NCI-H1105 treated with DMSO at 0.1 percent for 48 hours (cell line): Measurements from ENCODE around the gene MAP3K5.

ENCODE experiments used
- DNase-seq: peaks from one replicate; lab custom pipeline; 2025; lab: John Stamatoyannopoulos, UW

Gene MAP3K5

DNA sequence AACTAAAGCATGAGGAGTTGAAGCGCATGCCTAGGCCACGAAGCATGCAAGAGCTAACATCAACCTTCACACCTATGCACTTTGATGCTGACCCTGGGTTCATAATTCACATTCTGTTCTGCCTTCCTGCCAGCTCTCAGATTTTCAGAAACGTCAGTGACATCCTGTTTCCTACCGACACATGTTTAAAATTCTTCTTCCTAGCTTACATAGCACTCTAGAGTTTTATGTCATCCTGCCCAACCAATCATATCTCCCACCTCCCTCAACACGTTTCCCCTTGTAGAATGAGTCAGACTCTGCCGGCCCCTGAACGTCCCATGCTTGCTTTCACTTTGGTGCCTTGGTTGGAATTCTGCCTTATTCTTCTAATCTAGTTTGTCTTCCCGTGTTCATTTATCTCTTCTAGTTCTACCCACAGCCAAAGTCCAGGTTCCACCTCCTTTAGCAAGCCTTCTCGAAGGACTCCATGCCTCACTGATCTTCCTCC lies 144.9 kb downstream of the MAP3K5 start:
- no peak for DNase-seq

DNA sequence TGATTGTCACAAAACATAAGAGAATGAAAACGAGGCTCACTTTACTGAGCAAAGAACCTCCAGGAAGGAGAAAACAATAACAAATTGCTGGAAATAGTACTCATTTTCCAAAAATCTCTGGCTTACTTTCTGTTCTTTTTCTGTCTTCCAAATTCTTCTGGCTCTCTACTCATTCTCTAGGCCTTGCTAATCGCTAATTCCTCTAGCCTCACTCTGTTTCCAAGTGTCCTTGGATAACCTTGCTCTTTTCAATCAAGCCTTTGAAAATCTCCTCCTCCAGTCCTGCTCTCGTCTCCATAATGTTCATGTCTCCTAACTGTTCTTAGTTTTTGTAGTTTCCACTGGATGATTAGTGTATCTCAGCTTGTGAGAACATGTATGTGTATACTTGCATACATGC lies 145.9 kb downstream of the MAP3K5 start:
- no peak for DNase-seq

DNA sequence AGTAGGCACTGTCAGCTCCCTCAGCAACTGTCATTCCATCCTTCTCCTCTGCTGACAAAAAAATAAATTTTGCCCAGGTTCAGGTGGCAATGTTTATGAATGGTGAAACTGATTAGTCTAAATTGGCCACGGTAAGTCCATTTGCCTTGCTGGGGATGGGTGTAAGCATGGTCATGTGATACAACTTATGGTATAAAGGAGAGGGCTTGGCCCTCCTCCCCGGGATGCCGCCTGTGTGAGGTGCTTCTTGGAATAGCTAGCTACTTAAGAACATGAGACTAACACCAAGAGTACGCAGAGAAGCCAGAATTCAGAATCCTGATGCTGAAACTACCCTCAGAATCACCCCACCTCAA lies 147.7 kb downstream of the MAP3K5 start:
- no peak for DNase-seq

DNA sequence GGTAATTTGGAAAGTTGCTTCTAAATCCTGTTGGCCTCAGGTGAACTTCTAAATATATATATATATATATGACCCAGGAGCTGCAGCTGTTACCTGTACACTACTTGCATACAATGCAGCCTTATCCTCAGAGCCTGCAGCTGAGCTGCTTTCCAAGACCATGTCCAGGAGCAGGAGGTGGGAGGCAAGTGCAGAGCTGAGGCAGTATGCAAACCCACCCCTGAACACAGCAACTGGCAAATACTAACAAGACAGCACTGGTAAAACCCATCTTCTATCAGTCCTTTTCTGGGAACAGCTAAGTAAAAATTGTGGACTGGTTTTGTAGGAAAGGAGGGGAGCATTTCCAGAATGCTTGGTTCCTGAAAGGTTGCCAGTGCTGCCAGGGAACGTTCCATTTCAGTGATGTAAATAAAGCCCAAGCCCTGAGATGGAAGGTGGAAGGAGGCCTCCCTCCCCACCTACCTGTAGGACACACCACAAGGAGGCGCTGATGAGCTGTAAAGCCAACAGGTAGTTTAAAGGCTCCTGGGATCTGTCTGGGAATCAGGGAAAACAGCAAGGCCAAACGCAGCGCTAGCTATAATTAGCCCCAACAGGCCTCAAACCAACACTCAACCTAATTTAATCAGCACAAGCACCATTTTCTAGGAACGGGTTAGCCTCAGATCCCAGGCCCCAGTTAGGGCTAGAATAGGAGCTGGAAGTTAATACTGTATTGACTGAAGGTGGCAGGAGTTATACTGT lies 148.3 kb downstream of the MAP3K5 start:
- DNase-seq = peak; percentile 87

DNA sequence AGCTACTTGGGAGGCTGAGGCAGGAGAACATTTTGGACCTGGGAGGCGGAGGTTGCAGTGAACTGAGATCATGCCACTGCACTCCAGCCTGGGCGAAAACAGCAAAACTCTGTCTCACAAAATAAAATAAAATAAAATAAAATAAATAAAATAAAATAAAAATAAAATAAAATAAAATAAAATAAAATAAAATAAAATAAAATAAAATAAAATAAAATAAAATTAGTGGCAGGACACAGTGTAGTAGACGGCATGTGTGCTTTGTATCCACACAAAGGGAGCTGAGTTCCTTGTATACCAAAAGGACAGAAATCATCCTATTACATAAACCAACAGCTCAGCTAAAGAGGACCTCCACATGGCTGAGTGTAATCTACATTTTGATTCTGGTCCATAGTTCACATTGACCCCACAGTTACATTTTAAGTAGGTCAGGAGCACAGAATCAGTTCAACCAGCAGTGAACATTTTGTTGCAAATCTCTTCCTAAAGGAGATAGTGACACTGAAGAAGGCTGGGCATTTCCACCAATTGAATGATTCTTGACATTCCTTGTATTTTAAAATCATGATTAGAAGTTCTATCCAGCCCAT lies 150.3 kb downstream of the MAP3K5 start:
- DNase-seq = no peak

DNA sequence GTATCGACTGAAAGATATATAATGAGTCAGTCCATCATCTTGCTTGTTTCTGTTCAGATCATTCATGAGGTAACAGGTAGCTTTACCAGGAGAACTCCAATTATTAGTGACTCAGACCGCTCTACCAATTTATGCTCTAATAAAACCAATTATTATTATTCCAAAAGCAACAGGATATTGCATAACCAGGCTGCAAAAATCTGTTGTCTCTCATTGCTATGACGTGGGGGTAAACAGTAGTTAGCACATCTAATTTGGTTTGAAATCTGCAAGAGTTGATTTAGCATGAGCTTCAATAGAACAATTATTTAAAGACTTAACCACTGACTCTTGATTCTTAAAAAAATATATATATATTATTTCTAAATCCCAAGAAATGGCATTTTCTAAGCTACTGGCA lies 151.1 kb downstream of the MAP3K5 start:
- no peak for DNase-seq

DNA sequence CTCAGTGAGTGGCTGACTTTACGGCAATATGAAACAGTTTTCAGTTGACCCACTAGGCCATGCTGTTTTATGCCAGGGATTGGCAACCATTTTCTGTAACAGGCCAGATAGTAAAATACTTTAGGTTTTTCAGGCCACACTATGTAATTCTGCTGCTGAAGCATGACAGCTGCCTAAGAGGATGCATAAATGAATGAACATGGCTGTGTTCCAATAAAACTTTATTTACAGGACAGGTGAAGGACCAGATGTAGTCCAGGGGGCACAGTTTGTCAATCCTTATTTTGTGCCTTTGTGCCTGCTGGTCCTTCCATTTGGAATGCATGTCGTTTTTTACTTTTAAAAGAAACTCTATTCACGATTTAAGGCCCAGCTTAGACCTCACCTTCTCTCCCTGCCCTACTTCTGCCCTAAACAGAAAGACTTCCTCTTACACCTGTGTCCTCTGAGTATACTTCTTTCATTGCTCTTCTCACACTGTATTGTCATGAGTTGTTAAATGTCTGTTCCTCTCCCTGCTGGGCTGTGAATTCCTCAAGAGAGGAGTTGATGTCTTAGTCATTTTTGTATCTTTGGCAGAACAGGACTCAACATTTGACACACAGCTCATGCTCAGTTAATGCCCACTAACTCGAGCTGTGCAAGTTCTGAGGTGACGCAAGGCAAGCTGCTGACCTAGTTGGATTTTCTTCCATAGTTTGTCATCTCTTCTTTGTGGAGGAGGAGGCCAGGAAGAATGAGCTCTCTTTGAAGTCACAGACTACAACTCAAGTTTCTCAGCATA lies 152.0 kb downstream of the MAP3K5 start:
- no peak for DNase-seq

DNA sequence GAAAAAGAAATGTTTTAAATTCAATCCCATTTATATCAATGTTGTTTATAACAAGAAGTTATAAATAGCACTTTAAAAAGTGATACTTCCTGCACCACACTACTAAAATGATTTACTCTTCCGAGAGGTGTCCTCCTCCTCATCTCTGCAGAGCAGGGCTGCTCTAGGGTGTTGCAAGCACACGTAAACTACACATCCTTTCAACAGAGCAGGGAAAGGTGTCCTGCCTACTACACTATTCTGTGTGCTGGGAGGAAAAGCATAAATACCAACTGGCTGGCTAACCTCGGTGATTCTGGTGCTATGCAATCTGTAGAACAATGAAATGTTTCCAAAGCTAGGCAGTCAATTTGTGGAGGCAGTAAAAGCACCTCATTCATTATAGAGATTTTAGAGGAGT lies 152.6 kb downstream of the MAP3K5 start:
- no peak for DNase-seq

DNA sequence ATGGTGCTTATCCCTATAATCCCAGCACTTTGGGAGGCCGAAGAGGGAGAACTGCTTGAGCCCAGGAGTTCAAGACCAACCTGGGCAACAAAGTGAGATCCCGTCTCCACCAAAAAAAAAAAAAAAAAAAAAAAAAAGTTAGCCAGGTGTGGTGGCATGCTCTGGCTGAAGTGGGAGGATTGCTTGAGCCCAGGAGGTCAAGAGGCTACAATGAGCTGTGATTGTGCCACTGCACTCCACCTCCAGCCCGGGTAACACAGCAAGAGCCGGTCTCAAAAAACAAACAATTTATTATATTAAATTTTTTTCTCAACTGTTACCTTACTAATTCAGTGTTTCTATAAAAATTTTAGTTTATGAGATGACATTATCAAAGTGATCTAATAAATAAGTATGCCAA lies 156.7 kb downstream of the MAP3K5 start:
- no peak for DNase-seq

DNA sequence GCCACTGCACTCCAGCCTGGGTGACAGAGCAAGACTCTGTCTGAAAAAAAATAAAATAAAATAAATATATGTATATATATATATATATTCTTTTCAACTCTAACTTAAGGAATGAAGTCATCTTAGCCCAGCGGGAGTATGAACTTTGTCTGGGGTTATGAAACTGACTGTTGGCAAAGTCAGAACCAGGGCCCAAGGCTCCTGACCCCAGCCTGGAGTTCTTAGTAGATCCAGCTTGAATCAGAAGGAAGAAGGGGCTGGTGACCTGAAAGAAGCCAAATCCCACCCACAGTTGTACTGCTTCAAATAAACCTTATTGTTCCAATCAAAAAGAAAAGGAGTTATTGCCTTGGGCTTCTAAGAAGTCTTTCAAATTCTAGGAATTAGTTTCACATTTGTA lies 158.9 kb downstream of the MAP3K5 start:
- no peak for DNase-seq

DNA sequence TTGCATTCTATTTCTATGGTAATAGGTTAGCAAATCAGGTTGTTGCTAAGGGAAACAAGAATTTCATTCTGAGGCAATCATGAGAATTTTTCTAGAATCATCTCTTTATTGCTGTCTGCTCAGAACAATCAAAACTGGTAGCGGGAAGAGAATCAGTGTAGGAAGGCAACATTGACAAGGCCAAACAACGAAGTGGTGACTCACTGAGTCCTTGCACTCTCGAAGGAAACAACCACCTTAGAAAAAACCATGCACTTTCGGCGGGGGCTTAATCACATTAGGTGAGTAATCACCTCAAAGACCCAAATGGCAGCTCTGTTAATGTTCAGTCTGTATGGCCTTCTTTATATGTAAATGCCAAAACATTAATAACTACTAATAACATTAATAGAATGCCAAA lies 163.3 kb downstream of the MAP3K5 start:
- no peak for DNase-seq

DNA sequence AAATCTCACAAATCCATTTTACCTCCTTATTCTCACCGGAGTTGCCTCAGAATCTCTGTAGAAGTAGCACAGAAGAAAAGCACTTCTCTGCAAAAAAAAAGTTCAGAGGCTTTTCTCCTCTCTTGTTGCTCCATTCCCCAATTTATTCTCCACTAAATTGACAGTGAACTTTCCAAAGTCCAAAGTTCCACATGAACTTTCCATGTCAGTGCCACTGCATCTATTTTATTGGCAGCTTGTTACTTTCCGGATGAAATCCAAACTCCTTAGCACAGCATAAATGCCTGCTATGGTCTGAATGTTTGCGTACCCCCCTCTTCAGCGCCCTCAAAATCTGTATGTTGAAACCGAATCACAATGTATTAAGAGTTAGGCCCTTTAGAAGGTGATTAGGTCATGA lies 165.1 kb downstream of the MAP3K5 start:
- no peak for DNase-seq

DNA sequence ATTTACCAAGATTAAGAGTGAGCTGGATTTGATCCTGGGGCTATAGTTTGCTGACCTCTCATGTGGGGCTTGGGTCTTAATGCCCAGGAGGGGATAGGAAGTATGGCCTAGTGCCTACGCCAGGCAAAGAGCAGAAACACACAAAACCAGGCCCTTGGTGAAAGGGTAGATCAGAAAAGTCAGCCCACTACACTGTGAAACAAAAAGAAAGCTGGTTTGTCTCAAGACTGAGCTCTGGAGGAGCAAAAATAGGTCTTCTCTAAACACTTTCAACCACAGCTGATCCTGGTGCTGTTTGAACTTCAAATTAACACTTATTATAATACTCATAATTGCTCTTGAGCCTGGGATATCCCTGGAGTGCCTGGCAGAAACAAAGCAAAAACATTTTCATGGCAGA lies 167.0 kb downstream of the MAP3K5 start:
- no peak for DNase-seq

DNA sequence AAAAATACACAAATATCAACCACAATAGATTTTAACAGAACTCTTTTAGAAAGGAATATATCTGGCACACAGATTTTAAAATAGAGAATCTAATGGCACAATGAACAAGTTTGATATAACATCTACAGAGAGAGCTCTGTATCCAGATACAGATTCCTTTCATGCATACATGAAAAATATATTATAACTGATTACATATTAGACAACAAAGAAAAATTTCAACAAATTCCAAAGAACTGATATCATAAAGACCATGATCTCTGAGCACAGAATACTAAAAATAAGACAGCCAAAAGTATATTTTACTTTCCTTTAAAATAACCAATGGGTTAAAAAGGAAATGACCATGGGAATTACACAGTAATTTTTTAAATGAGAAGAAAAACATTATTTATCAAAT lies 167.9 kb downstream of the MAP3K5 start:
- no peak for DNase-seq

DNA sequence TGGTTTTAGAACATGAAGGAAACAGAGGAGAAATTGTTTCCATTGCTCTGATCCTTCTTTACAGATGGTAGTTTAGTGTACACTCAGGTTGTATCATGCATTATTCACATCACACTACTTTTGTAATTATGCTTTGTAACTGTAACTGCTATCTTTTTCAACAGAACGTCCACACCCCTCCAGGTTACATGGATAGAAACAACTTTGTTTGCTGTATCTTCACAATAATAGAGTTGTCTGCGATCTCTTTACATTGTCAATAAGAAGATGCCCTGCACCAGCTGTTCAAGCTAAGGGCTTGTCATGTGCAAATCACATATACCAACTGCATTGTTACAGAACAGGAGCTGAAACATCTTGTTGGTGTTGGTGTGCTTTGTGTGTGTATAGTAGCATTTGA lies 174.2 kb downstream of the MAP3K5 start:
- no peak for DNase-seq

DNA sequence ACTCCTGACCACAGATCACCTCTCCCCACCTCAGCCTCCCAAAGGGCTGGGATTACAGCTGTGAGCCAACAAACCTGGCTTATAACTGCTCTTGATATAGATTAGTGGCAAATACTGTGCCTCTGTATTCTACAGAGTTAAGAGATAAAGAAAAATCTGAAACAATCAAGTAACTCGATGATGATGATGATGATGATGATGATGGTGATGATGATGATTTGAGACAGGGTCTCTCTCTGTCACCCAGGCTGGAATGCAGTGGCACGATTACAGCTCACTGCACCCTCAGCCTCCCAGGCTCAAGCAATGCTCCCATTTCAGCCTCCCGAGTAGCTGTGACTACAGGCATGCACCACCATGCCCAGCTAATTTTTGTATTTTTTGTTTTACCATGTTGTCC lies 175.8 kb downstream of the MAP3K5 start:
- DNase-seq = no peak

DNA sequence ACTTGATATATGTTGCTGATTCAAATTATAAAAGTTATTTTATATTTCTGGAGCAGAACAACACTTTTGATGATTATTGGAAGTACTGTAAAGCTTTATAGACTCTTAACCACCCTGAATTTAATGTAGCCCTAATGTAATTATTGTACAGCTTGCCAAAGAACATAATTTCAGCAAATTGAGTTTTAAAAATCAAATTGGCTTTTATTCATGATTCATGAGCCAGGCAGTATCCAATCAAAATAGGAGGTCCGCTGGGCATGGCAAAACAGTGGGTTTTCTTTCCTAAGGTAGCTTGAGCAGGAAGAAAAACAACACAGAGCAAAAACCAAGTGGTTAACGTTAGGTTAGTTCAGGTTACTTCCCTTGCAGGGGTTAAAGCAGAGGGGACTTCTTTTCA lies 177.3 kb downstream of the MAP3K5 start:
- DNase-seq = no peak

DNA sequence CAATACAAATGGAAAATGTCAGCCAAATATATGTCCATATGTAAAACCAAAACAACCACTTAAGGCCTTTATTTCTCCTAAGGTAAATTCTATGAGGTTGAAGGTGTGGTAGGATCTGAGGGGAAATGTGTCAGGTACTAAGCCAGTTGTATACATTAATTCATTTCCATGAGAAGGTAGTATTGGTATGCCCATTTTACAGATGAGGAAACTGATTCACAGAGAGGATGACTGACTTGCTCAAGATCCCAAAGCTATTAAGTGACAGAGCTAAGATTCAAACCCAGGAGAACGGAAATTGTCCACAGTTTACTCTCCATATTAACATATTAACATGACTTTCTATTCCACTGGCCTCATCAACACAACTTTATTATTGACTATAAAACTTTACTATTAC lies 177.9 kb downstream of the MAP3K5 start:
- no peak for DNase-seq

DNA sequence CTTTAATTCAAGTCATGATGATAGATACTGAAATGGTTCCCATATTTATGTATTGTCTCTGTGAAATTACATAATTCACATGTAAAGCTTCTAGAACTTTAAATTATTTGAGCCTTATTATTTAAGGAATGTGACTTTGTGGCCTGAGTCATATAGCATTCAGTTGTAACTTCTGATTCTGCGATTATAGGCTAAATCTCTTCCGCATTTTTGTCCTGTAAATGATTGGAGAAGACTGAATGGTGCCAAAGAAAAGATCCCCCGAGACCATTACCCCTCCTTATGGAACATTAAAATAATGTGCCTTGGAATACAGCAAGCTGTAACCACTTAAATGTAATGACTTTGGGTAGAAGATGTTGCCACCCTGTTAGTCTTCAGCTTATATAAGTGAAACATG lies 178.8 kb downstream of the MAP3K5 start:
- DNase-seq = no peak

DNA sequence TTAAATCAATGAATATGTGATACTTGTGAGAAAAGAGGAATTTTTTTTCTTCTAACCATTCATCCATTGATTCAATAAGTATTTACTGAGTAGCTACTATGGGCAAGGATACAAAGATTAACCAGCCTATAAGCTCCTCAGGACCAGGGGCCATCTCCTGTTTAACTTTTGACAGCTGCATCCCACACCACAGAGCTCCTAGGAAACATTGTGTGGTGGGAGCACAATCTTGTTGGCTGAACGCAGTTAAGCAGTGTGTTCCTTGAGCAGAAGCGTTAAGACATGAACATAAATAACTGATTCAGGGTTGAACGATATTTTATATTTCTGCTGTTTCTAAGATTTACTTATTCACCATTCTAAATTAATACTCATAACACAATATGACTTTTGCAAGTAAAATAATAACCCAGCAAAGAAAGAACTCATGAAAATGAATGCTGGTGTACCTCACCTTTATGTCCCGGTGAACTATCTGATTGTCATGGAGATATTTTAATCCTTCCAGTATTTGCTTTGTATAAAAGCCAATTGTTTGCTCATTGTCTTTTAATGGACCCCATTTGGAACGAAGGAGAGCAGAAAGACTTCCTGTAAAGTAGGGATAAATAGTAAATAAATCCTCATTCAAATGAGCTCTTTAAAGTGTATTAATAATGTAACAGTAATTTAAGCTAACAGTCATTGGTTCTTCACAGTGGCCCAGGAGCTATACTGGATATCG lies 179.4 kb downstream of the MAP3K5 start:
- no peak for DNase-seq

DNA sequence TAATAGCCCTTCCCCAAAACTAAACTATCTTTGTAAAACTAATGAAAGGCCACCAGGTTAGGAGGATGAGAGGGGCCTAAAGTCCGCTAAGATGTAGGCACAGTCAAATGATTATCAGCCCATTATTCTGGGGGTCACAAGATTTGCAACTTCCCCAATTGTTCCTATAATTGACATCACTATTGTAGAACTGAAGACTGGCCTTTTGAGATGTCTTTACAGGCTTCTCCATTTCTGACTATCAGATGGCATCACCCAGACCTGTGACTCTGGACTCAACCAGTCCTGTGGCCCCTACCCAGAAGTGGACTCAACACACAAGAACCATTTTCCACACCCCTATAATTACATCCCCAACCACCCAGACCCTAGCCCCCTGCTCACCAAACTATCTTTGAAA lies 180.5 kb downstream of the MAP3K5 start:
- no peak for DNase-seq

DNA sequence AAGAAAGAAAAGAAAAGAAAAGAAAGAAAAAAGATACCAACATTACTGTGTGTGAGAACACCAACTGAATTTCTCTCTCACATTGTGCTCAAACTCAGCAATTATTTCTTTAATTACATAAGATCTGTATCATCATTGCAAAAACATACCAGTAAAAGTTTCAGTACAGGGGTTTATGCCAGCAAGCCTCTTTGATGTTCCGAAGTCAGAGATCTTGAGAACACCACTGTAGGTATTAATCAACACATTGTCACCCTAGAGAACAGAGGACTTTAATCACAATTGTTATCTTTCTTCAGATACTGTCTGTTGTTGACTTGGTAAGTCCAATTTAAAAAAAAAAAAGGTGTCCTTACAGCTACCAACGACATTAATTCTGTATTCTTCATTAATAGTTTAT lies 181.1 kb downstream of the MAP3K5 start:
- DNase-seq = no peak
